Activated CD8-positive, alpha-beta memory T cell treated with anti-CD3 and anti-CD28 coated beads for 4 hours (primary cell): ENCODE data around the gene INPP4B.

ENCODE experiments used
- DNase-seq, 2 donors: peaks; one replicate each; pipeline ENCODE4 v3.0.0-alpha.2; 2020; ENCODE audit warnings: low read depth in 2 of 2

Gene INPP4B

GRCh38 chr4:142741995-142742394 lies 104.1 kb downstream of the INPP4B start:
- DNase-seq, result no peak

GRCh38 chr4:142728233-142728632 lies 117.9 kb downstream of the INPP4B start:
- DNase-seq, result no peak

- DNase-seq, result no peak
Measured at GRCh38 chr4:142727149-142727548, 119.0 kb downstream of the INPP4B start.

GRCh38 chr4:142725886-142726285 lies 120.2 kb downstream of the INPP4B start:
- DNase-seq, result no peak

- DNase-seq, result no peak
Measured at GRCh38 chr4:142721187-142721586, 124.9 kb downstream of the INPP4B start.

- no peak for DNase-seq
Measured at GRCh38 chr4:142719854-142720541, 126.1 kb downstream of the INPP4B start.

- no peak for DNase-seq
Measured at GRCh38 chr4:142718981-142719380, 127.1 kb downstream of the INPP4B start.

GRCh38 chr4:142715727-142716126 lies 130.4 kb downstream of the INPP4B start:
- DNase-seq, result no peak

GRCh38 chr4:142713282-142714030 lies 132.6 kb downstream of the INPP4B start:
- DNase-seq, result no peak

- DNase-seq, result no peak
Measured at GRCh38 chr4:142708231-142708630, 137.9 kb downstream of the INPP4B start.

- DNase-seq, result no peak
Measured at GRCh38 chr4:142707401-142707800, 138.7 kb downstream of the INPP4B start.

GRCh38 chr4:142706381-142706780 lies 139.7 kb downstream of the INPP4B start:
- no peak for DNase-seq

- no peak for DNase-seq
Measured at GRCh38 chr4:142705820-142706219, 140.3 kb downstream of the INPP4B start.

GRCh38 chr4:142703694-142704309 lies 142.3 kb downstream of the INPP4B start:
- DNase-seq, result no peak

- DNase-seq, result no peak
Measured at GRCh38 chr4:142701017-142701416, 145.1 kb downstream of the INPP4B start.

GRCh38 chr4:142700531-142700930 lies 145.6 kb downstream of the INPP4B start:
- DNase-seq, result no peak

- no peak for DNase-seq
Measured at GRCh38 chr4:142698552-142698951, 147.5 kb downstream of the INPP4B start.

GRCh38 chr4:142697928-142698327 lies 148.2 kb downstream of the INPP4B start:
- no peak for DNase-seq

- DNase-seq, result no peak
Measured at GRCh38 chr4:142697320-142697719, 148.8 kb downstream of the INPP4B start.

GRCh38 chr4:142696334-142697122 lies 149.6 kb downstream of the INPP4B start:
- DNase-seq, result no peak

GRCh38 chr4:142690406-142691163 lies 155.5 kb downstream of the INPP4B start:
- no peak for DNase-seq
